Right renal cortex interstitium (tissue), 3 donors: ENCODE results near the gene SSTR5. TPM values are rescaled to one million over a fixed set of nuclear protein-coding genes. Genes with fewer than 3 reads are reported as not detected.

Experiments used
- DNase-seq, 3 donors: peaks; one replicate each; pipeline ENCODE4 v3.0.0-alpha.2; 2013; ENCODE audit warnings: low read depth in 3 of 3, low spot score in 2 of 3
- polyA plus RNA-seq, 3 donors: library from polyadenylated mRNA; unstranded; fragments of 120-200 nt; gene quantifications; one replicate each; pipeline ENCODE4 v1.2.1, GENCODE V29; 2013; ENCODE audit not compliant: insufficient read length in 3 of 3

The SSTR5 gene
- polyA plus RNA-seq, 3 donors, result 0.18 to 0.21 TPM; not detected in 1

DNA sequence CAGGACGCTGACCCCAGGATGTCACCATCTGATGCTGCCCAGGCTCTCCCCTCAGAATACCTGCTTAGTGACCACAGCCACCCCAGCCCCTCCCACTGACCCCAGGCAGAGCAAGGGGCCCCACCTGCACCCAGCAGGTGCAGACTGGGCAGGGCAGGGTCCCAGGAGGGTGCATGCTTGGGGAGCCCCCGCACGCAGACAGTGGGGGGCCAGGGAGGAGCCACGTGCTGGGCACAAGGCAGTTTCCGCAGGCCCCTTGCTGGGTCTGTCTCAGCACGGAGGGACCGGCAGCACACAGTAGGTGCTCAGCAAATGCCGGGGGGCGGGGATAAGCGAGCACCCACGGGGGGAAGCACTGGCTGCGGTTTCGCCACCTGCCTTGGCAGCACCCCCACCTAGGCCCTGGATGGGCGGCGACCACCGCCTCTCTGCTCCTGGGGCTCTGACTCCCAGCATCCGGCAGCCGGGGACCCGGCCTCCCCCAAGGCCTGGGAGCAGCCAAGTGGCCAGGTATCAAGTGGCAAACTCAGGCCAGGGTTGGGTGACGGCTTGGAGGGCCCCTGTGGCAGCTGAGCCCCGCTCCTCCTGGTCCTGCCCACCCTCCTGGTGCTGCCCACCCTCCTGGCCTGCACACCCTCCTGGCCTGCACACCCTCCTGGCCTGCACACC is 18.7 kb upstream of the SSTR5 start:
- no peak for DNase-seq

DNA sequence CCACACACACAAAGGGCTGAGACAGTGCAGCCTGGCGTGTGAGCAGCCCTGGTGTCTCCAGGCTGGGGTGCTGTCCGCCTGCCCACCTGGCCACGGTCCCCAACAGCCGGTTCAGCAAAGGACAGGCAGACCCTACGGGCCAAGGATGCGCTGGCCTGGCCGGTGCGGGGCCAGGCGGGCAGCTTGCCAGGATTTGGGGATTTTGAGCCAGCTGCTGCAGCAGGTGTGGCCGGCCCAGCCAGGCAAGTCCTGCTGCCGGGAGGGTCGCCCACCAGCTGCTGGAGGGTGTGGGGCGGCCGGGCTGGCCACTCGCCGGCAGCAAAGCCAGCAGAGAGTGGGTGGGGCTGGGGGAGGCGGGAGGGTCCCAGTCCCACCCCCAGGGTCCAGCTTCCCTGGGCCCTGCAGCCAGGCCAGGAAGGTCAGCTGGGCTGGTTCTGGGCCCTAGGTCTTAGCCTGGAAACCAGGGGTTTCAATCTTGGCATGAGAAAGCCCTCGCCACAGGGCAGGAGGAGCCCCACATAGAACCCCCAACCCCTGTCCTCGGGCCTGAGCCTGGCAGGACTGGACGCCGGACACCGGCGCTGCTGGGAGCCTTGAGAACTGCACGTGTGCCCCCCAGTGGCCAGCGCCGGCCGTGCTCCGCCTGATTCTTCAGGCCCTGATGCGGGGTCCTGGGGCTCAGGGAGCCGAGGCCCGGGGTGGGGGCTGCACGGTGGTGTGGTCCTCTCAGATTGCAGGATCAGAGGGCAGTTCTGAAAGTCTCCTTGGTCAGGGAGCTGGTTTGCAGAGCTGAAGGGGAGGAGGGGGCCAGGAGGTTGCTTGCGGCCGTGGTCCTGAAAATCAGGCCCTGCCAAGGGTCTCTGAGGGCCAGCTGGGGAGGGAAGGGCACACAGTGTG is 17.6 kb upstream of the SSTR5 start:
- no peak for DNase-seq

DNA sequence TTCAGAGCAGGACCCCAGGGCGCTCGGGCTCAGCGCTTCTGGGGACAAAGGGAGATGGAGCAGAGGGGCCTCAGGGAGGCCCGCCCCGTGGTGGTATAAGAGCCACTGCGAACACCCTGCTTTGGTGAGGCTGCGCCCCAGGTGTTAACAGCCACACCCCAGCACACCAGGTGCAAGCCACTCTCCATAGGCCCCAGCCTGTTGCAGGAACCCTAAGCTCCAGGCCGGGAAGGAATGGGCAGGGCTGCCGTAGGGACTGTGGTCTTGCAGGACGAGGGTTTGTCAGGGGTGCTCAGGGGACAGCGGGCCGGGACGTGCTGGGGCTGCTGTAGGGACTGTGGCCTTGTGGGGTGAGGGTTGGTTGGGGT is 17.0 kb upstream of the SSTR5 start:
- no peak for DNase-seq

DNA sequence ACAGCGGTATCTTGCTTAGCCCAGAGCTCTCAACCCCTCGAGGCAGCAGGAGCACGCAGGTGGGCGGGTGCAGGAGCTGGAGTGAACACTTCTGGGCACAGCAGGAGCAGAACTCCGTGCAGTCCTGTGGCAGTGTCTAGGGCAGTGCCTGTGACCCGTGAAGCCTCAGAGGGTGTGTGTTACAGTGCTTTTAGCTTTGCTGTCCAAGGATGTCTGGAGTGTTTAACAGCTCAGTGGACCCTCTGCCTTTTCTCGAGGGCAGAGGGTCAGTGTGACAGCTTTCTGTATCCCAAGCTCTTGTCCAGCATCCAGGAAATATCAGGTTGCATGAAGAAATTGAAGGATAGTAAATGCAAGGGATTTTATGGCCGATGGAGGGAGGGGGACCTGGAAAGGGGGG is 16.4 kb upstream of the SSTR5 start:
- DNase-seq, result no peak

DNA sequence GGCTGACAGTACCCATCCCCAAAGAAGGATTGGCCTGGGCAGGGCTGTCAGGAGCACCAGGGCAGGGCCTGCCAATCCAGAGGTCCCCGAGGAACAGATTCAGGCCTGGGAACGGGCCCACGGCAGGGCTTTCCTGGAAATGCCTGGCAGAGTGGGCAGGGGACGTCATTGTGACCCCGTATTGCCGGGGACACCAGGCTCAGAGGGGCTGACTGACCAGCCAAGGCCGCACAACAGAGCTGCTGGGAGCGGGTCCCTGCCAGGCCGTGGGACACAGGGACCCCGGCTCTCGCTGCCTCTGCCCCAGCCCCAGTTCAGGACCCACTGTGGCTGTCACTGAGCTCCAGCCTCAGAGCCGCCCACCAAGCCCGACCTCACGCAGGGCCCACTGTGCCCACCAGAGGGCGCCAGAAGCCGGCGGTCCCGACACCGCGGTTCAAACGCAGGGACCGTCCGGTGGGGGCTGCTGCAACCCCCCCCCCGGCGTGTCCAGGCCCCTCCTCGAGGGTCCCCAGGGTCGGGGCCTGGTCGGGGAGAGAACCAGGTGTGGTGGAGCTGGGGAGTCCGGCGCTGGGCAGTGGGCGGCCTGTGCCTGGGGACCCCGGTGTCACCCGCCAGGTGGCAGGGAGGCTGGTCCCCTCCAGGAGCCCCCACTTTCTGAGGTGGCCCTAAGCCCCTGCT is 15.2 kb upstream of the SSTR5 start:
- no peak for DNase-seq

DNA sequence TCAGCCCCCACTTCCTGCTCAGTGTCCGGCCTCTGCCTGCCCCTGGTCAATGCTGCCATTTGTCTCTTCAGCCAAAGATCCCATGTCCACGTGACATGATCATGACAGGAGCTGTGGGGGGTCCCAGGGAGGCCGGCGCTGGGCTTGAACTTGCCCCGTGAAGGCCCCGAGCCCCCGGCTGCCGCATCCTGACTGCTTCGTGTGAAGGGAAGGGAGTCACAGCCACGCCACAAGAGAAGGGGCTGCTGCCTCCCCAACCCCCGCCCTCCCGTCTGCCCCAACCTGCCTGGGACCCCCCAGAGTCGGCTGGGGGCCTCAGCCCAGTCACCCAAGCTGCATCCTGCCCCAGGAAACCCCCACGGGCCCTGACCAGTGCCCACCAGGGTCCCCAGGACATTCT is 14.3 kb upstream of the SSTR5 start:
- no peak for DNase-seq

DNA sequence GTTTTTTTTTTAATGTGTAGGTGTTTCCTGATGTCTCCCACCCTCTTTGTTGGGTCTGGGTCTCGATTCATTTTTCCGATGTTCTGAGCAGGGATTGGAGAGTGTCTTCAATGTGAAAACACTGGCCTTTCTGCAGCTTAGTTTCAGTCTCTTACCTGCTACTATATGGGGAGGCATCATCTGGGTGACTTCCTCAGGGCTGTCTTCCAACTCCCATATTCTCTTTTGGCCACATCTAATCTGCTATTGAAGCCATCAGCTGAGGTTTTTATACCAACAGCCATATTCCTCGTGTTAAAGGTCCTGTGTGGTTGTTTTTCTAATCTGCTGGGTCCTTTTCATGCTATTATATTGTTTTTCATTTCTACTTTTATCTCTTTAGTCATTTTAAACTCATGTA is 13.2 kb upstream of the SSTR5 start:
- DNase-seq, result no peak

DNA sequence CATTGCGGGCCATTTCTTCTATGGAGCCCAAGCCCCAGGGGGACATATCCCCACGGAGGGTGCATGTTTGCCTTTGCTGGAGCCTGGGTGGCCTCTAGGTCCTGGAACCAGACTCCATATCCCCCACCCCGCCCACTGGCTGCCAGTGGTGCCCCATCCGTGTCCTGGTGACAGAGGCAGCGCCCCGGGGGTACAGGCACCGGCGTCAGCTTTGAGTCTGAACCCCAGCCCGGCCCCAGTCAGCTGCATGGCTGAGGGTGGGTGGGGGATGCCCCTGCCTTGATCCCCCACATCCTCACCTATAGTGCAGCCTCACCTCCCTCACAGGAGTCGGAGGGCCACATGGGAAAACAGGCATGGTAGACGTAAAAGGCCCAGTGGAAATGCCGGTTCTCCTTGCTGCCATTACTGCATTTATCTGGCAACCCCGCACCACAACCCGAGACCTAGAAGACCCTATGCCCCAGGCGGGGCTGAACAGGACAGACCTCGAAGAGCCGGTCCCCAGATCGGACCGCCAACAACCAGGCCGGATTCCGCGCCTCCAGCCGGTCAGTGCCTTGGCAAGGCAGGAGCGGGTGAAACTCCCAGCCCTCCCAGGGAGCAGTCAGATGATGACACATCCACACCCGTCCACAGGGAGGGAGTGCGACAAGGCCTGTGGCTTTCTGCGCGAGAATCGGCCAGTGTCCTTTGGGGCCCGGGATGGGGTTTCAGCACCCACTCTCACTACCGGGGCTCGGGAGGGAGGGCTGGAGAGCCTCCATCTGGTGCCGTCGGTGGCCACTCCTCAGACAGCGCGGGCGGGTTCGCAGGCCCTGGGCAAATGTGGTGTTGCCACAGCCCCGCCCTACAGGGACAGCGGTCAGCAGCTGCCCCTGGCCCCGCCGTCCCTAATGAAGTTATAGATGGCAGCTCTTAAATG is 11.9 kb upstream of the SSTR5 start:
- no peak for DNase-seq

DNA sequence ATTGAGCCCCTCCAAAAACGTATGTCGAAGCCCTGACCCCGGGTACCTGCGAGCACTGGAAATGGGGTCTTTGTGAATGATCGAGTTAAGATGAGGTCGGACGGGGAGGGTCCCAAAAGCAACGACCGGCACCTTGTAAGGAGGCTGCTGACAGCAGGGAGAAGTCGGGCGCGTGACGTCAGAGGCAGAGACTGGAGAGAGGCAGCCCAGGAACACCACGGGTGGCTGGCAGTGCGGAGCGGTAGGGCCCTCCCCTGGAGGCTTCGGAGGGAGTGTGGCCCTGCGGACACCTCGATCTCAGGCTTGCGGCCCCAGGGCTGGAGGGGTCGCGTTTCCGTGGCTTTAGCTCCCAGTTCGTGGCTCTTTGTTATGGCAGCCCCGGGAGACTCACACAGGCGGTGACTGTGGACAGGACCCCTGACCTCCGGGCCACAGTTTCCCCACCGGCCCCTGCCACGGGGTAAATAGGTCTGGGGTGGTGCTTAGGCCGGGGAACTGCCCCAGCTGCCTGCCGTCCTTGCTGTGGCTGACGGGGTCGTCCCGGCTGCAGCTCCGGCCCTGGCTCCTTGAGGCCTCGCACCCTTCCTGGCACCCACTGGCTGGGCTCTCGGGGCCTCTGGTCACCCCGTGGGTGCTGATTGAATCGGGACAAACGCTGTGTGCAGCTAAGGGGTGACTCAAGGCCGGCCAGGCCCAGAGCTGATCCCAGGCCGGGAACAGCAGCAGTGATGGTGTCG is 10.6 kb upstream of the SSTR5 start:
- no peak for DNase-seq

DNA sequence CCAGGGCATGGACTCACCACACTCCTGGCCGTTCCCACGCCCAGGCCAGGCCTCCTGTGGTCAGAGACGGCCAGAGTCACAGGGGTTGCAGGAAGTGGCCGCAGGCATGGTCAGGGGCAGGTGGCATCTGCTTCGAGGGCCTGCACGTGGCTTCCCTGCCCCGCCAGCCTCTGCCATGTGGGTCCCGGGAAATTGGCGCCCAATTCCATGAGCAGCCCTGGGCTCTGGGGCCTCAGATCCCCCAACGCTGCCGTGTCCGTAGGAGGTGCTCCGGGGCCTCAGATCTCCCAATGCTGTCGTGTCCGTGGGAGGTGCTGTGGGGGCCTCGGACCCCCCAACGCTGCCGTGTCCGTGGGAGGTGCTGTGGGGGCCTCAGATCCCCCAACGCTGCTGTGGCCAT is 9.7 kb upstream of the SSTR5 start:
- DNase-seq, result no peak

DNA sequence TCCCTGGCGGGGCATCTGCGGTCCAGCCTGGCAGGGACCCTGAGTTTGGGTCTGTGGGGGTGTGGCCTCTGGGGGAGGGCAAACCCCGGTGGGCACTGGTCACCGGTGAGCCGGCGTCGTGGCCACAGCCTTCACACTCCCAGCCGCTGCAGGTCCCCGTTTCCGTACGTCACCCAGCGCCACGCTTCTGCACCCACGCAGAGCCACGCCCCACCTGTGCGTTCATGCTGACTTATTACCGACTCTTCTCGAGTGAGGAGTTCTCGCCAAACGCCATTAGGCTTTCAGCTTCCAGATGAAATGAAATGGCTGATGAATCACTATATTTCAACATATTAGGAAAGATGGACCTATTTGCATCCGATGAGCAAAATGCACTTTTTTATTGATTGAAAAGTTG is 8.8 kb upstream of the SSTR5 start:
- no peak for DNase-seq

DNA sequence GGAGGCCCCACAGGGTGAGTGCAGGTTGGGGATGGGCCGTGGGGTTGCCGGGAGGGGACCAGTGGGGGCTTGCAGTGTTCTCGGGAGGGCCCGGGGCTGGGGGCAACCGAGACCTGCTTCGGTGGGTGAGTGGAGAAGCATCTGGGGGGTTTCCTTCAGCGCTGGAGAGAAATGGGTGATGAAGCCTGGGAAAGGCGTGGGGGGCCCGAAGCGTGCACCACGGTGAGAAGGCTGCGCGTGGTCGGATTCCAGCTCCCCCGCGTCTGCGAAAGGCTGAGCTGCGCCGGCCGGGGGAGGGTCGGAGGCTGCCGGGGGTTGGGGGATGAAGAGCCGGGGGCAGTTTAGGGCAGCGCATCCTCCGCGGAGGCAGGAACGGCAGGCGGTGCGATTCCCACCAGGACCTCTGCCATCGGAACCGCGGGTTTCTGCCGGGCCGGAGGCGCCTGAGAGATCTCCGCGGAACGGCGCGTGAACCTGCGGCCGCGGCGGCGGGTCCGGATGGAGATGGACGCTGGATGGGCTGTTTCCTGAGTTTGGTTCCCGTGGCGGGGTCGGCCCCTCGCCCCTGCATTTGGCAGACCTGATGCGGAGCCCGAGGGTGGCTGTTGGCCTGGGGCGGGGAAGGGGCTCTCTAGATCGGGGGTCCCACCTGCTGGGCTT is 6.9 kb upstream of the SSTR5 start:
- DNase-seq, result no peak

DNA sequence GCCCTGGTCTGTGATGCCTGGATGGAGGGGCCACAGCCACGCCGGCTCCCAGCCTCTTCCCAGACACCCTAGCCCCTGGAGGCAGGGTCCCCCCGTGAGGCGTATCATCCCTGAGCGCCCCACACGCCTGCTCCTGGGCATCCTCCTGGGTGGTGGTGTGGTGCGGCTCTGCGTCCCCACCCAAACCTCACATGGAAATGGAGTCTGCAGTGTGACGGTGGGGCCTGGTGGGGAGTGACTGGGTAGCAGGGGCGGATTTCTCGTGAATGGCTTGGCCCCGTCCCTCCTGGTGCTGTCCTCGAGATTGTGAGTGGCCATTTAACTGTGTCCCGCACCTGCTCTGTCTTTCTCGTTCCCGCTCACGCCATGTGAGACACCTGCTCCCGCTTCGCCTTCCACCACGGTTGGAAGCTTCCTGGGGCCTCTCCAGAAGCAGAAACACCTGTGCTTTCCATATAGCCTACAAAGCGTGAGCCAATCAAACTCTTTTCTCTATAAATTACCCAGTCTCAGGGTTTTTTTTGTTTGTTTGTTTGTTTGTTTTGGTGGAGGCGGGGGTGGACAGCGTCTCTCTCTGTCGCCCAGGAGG is 5.9 kb upstream of the SSTR5 start:
- no peak for DNase-seq

DNA sequence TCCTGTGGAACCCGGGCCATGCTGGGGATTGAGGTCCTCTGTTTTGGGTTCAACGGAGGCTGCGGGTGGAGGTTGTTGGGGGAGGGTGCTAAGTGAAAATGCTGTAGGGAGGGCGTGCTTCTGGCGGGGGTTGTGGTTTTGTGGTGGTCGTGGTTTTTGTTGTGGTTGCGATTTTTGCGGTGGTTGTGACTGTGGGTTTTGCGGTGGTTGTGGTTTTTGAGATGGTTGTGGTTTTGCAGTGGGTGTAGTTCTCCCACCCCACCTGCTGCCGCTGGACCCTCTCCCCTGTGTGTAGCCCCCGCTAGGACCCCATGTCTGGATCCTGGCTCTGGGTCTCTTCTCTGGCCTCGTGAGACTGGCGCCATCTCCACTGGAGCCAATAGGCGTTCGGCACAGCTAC is 4.9 kb upstream of the SSTR5 start:
- DNase-seq, result no peak

DNA sequence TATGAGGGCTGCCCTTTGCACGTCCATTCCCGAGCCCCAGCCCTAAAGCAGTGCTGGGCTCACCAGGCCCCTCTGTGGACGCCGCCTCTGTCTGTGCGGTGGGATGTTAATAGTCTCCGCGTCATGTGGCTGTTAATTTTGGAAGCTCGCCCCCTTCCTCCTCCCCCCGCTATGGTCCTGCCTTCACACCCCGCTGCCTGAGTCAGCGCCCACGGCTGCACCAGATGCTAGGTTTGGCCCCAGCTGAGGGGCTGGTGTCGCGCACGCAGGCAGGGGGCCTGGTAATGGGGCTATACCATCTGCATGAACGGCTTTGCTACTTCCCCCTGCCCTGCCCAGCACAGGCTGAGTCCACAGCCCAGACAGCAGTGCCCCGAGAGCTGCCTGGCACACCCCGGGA is 4.1 kb upstream of the SSTR5 start:
- DNase-seq, result no peak

DNA sequence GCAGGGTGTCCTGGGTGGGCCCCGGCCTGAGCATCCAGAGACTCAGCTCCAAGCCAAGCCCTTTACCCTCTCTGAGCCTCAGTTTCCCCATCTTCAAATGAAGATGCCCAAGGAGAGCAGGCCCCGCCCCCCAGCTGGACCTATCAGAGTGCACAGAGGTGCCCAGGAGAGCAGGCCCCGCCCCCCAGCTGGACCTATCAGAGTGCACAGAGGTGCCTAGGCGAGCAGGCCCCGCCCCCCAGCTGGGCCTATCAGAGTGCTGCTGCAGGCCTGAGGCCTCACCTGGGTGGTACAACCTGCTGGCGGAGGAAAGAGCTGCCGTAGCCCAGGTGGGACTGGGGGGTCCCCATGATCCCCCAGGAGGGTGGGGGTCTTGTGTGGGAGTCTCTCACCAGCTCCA is 3.4 kb upstream of the SSTR5 start:
- no peak for DNase-seq

DNA sequence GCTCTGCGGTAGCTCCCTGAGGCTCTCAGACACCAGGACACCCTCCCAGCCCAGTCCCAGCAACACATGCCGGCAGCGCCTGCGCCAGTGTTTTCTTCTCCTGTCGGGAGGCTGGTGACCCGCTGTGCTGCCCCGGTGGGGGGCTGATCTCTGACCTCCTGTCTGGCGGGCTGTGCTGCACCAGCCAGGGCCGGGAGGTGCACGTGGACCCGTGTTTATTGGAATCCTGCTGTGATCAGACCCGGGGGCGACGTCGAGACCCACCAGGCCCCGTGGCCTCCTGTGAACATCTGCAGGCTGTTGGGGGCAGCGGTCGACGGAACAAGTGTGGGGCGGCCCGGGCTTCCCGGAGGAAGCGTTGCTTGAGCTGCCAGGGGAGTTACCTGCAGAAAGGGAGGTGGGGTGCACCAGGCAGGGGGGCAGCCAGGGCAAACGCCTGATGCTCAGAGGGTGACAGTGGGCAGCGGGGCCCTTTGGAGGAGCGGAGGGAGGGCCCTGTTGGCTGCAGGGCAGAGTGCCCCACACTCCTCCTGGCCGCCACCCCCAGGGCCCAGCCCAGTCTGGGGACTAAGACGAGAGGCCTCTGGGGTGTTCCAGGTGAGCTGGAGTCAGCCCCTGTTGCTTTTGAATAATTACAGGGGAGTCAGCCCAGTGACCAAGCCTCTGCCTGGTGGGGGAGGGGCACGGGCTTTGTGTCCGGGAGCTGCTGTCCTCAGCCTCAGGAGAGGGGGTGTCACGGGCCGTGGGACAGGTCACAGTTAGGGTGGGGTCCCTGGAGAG is 2.3 kb upstream of the SSTR5 start:
- no peak for DNase-seq

DNA sequence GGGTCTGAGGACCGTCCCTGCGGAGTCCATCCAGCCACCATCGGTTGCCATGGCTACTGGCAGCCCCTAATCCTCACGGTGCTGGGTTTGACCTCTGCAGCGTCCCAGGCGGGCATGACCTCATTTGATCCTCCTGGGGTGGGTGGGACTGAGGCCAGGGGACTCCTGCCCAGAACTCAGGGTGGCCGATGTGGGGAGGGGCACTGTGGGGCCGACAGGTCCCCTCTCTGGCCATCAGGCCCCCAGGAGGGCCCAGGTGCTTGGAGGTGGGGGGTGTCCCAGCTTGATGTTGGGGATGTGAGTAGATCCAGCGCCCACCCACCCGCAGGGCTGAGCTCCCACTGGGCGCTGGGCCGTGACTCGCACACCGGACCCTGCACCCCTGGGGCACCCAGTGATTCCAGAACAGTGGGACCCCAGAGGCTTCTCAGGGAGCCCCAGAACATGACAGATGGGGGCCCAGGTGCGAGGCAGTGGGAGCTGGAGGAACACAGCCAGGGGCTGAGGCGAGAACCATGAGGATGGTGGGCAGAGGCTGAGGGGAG is 1.6 kb upstream of the SSTR5 start:
- no peak for DNase-seq
